ENCODE results near the gene FAM193B.

FAM193B gene

DNA sequence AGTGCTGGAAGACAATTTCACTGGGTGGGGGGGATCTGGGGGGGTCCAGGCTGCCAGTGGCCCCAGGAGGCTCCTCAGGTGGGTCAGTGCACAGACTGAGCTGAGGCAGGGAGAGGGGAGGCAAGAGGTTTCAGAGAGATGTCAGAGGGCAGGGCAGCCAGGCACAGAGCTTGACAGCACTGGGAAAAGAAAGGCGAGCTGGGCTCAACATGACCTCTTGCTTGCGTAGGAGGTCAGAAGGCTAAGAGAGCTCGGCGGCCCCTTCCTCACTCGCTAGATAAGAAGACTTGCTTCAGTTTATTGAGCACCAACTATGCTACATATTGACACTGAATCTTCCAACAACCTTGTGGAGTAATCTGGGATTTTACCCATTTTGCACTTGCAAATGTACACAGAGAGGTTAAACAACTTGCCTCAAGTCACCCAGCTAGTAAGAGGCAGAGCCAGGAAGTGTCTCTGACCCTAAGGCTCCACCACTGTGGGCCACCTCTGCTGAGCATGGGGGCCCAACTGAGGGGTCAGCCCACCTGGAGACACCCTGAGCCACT is 60.5 kb downstream of the FAM193B start:
- in situ Hi-C loops (cut with MboI; ENCODE audit: low pct_unique_long_range_greater_than_20kb, low sequenced_read_pairs, unreplicated experiment) = no loop called here
- TF ChIP-seq, protein P1, sequence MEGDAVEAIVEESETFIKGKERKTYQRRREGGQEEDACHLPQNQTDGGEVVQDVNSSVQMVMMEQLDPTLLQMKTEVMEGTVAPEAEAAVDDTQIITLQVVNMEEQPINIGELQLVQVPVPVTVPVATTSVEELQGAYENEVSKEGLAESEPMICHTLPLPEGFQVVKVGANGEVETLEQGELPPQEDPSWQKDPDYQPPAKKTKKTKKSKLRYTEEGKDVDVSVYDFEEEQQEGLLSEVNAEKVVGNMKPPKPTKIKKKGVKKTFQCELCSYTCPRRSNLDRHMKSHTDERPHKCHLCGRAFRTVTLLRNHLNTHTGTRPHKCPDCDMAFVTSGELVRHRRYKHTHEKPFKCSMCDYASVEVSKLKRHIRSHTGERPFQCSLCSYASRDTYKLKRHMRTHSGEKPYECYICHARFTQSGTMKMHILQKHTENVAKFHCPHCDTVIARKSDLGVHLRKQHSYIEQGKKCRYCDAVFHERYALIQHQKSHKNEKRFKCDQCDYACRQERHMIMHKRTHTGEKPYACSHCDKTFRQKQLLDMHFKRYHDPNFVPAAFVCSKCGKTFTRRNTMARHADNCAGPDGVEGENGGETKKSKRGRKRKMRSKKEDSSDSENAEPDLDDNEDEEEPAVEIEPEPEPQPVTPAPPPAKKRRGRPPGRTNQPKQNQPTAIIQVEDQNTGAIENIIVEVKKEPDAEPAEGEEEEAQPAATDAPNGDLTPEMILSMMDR (IDR thresholded peaks at IDR 0.05; ENCODE audit: extremely low read depth, insufficient read depth, missing control alignments) = no peak
- no peak for DNase-seq (ENCODE audit: low spot score)

DNA sequence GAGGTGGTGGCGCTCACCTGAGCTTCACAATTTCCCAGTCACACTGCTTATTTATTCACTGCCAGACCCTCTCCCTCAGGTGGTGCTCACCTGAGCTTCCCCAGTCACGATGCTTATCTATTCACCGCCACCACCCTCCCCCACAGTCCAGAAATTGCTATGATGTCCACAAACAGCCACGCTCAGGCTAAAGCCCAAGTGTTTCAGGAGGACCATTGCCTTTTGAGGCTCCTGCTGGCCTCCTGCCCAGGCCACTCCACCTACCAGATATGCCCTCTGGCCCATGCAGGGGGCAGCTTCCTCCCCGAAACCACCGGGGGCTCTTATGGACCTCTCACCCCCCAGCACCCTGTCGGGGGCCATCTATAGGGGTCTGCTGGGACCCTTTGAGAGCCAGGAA is 61.5 kb downstream of the FAM193B start:
- TF ChIP-seq, protein P1 (IDR thresholded peaks at IDR 0.05; ENCODE audit: extremely low read depth, insufficient read depth, missing control alignments) = no peak
- in situ Hi-C loops (cut with MboI; ENCODE audit: low pct_unique_long_range_greater_than_20kb, low sequenced_read_pairs, unreplicated experiment) = no loop called here
- peak; percentile 31 for DNase-seq (ENCODE audit: low spot score)

DNA sequence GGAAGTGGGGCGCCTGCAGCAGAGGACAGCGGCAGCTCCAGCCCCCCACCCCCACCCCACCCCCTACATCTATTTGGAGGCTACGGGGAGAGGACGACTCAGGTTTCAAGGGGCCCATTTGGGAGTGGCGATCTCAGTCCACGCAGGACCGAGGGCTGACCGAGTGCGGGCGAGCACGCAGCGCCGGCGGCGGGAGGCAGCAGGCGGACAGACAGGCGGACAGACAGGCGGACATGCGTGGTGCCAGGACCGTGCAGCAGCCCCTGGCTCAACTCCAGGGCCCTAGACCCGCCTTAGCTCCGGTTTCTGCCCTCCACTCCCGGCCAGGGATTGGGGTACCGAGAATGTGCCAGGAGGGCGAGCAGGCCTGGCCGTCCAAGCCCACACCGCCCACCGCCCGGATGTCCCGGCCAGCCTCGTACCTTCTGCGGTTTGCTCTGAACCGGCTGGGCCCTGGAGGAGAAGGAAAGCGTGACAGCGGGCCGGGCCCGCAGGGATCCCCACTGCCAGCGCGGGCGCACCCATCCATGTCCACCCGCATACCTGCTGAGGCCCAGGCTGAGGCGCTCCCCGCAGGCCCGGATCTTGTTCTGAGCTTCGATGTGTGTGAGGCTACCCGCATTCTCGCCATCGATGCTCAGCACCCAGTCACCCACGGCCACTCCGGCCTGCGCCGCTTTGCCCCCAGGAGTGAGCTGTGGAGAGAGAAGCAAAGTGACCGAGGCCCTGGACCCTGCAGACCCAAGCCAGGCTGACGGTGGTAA is 62.2 kb downstream of the FAM193B start:
- in situ Hi-C loops (cut with MboI; ENCODE audit: low pct_unique_long_range_greater_than_20kb, low sequenced_read_pairs, unreplicated experiment) = no loop called here

DNA sequence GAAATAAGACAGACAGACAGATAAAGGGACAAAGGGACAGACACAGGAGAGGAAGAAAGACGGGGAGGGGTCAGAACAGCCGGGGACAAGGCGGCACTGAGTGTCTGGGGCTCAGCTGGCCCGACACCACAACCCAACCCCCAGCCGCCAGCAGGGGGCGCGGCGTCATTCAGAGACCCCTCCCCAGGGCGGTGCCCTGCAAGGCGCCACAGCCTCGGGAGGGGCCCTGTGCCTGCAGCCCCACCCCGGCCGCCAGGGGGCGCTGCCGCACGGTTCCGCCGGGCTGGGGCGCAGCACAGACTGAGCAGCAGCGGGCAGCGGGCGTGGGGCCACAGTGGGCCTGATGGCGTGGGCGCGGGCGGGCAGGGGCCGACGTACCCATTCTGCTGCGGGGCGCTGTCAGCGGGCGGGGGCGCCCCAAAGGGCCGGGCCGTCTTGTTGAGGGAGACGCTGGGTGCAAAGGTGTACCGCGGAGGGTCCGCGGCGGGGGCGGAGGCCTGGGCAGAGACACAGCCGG is 62.9 kb downstream of the FAM193B start:
- in situ Hi-C loops (cut with MboI; ENCODE audit: low pct_unique_long_range_greater_than_20kb, low sequenced_read_pairs, unreplicated experiment) = no loop called here
- peak; percentile 55 for DNase-seq (ENCODE audit: low spot score)

More for the DNA sequence above, 62.2 kb downstream of the FAM193B start:
- TF ChIP-seq, protein P1 (IDR thresholded peaks at IDR 0.05; ENCODE audit: extremely low read depth, insufficient read depth, missing control alignments) = no peak
- DNase-seq (ENCODE audit: low spot score) = peak; percentile 20

DNA sequence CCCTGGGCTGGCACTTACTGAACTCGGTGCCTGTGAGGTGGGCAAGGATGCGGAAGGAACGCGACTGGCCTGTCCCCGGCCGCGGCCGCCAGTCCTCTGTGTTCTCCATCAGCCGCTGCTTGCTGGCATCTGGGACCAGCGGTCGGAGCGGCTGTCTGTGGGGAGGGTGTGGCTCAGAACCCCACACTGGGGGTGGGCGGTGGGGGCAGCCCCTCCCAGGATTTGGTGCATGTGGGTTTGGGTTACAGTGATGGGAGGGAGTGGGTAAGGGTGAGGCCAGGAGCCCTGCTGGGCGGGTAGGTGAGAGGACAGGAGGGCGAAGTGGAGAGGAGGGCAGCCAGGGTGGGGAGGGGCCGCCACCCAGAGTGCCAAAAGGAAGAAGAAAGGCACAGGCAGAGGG is 63.4 kb downstream of the FAM193B start:
- TF ChIP-seq, protein P1 (IDR thresholded peaks at IDR 0.05; ENCODE audit: extremely low read depth, insufficient read depth, missing control alignments) = no peak
- in situ Hi-C loops (cut with MboI; ENCODE audit: low pct_unique_long_range_greater_than_20kb, low sequenced_read_pairs, unreplicated experiment) = no loop called here
- DNase-seq (ENCODE audit: low spot score) = peak; percentile 30

More for the DNA sequence above, 62.9 kb downstream of the FAM193B start:
- TF ChIP-seq, protein P1 (IDR thresholded peaks at IDR 0.05; ENCODE audit: extremely low read depth, insufficient read depth, missing control alignments) = peak; percentile 44

DNA sequence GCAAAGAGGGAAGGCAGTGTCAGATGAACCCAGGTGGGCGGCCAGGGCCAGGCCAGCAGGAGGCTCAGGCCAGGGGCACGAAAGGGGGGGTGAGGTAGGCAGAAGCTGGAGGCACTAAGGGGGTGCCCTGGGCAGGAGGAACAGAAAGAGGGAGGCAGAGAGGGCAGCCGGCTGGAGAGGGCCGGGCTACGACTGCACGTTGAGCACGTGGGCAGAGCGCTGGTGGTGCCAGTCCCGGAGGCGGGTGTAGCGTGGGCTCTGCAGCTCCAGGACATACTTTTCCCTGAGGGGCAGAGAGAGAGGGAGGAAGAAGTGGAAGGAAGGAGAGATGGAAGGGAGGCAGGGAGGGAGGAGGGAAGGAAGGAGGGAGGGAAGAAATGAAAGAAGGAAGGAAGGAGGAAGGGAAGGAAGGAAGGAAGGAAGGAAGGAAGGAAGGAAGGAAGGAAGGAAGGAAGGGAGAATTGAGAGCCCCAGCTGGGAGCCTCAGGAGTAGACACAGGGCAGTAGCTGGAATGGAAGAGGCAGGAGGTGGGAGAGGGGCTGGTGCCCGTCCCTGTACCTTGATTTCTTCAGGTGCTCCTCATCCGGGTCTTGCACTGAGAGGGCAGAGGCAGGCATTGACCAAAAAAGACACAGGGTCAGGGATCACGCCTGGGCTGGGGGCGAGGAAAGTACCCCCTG is 63.9 kb downstream of the FAM193B start:
- TF ChIP-seq, protein P1 (IDR thresholded peaks at IDR 0.05; ENCODE audit: extremely low read depth, insufficient read depth, missing control alignments) = no peak
- peak; percentile 35 for DNase-seq (ENCODE audit: low spot score)
- in situ Hi-C loops (cut with MboI; ENCODE audit: low pct_unique_long_range_greater_than_20kb, low sequenced_read_pairs, unreplicated experiment) = no loop called here
